GM15510 (cell line): Measurements from ENCODE around the gene PLA1A.

Source experiments
- POLR2A ChIP-seq: IDR thresholded peaks from 3 replicates; pipeline ENCODE4 v1.6.1; 2011; ENCODE audit warnings: borderline replicate concordance; ENCODE audit not compliant: insufficient read length; ENCODE audit errors: extremely low read depth

PLA1A gene

GRCh38 chr3:119597548-119598288, at the start of gene PLA1A:
Gene PLA1A (plus strand): TSS chr3:119597885. CDS start chr3:119597914, 29 bp downstream.
- peak; percentile 28 for TF ChIP-seq POLR2A

DNA sequence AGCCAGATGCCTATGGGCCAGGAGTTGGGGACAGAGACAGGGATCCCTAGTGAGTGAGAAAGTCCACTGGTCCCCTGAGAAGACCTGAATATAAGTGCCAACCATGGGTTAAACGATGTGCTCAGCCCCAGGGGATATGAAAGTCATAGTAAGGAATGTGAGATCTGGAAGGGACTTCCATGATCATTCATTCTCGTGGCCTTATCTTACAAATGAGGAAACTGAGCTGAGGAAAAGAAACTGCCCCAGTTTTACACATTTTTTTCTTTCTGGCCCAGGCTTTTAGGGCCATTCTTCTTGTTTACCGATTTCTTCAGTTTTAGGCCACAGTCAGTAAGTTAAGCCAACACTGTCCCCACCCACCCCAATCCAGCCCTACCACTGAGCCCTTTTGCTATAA, 49.3 kb upstream of the PLA1A start:
- TF ChIP-seq POLR2A = no peak

- no peak for TF ChIP-seq POLR2A
Observed at GRCh38 chr3:119550192-119550910, 47.3 kb upstream of the PLA1A start.

- no peak for TF ChIP-seq POLR2A
Observed at GRCh38 chr3:119551598-119551997, 46.1 kb upstream of the PLA1A start.

GRCh38 chr3:119553823-119554415, 43.8 kb upstream of the PLA1A start:
- no peak for TF ChIP-seq POLR2A

DNA sequence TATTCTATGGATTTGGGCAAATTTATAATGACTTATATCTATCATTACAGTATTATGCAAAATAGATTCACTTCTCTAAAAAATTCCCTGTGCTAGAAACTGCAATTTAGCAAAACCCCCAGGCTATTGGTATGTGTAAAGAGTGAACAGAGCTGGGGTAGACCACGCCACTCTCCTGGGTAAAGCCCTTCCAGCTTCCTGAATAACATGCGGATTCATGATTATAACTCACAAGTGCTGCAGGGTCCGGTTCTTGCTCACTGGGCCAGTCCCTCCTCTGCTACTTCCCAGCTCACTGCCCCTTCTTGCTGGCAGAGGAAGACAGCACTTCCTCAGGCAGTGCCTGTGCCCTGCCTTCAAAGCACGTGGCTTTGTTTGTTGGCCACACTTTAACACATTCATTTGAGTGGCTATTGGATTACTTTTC, 42.4 kb upstream of the PLA1A start:
- no peak for TF ChIP-seq POLR2A

GRCh38 chr3:119555929-119556328, 41.8 kb upstream of the PLA1A start:
- TF ChIP-seq POLR2A = peak; percentile 1

DNA sequence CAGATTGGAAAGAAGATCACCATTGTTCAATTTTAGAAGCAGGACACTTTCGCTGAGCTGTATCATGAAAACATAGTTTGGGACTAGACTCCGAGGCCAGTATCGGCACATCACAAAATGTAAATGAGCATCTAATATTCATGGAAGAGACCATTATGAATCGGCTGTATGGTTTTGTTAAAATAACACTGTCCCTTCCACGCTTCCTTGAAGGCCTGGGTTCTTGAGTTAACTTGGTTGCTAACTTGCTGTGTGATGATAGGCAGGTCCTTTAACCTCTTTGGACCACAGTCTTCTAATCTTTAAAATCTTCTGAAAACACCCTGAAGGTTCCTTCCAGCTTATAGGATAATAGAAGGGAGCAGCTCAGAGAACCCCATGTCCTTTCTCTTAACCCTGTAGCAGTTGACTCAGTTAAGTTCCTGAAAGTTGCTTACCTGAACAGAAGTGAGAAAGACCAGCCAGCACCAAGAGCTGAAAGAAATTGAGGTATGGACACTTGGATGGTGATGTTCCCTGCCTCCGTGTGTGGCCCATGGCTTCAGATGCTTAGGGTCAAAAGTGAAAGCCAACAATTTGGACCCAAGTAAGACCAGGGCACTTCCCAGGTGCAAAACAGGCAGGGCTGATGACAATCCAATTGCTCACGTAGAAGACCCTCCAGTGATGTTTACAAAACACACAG, 40.4 kb upstream of the PLA1A start:
- no peak for TF ChIP-seq POLR2A

DNA sequence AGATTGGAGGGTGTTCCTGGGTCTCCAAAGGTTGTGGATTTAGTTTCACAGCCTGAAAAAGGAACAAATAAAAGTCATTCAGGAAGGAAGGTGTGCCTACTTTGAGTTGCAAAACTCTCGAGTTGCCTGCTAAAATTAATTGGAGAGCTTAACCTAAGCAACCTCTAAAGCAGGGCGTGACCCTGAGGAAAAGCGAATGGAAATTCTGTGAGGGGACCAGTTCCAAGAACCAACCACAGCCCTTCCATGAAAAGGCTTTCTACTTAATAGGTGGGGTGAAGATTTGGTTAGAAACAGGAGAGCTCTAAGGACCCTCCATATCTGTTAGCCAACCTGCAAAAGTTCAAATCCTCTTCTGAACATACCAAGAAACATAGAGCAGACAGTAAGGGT, 39.8 kb upstream of the PLA1A start:
- TF ChIP-seq POLR2A = no peak

DNA sequence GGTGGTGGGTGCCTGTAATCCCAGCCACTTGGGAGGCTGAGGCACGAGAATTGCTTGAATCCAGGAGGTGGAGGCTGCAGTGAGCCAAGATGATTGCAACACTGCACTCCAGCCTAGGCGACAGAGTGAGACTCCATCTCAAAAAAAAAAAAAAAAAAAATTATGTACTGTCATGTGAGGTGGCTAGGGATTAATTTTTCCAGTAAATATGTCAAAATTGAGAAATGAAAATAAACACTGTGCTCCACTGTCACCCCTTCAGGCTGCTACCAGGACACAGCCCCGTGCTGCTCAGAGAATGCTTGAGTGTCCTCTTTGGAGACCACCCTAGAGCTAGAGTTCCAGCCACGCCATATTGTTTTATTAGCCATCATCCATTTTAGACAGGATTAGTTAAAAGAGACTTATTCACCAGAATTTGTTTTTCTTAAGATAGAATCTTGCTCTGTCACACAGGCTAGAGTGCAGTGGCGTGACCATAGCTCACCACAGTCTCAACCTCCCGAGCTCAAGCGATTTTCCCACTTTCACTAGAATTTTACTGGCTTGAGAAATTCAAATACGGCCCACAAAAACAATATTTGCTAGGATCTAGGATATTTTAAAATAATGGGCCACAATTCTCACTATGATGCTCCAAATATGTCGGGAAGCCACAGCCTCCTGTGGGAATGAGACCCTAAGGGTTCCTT, 38.9 kb upstream of the PLA1A start:
- no peak for TF ChIP-seq POLR2A

DNA sequence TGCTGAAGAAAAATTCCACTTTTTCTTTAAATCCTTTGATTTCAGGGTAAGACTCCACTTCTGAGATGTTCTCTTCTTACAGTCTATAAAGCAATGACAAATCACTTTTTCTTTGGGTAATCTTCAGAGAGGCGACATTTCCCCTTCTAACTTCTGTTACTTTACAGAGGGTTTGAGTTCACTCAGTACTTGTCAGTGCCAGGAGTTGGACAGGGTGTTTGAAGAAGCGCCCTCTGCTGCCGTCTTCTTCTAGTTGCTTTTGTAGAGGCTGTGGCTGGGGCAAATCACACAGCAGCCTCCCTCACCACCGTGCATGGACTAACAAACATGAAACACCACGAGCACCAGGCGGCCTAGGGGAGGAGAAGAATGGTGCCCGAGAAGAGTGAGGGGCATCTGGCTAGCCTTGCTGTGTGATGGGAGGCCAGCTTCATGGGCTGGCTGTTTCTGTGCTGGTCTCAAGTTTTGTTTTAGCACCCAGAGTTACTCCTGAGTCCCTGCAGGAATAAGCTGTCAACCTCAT, 38.2 kb upstream of the PLA1A start, which contains the start of gene CD80:
Gene CD80 (minus strand): TSS at position 174 of the 523 bp plus-strand sequence. CDS start 1,886 bp downstream, outside the sequence.
- TF ChIP-seq POLR2A = peak; percentile 31

DNA sequence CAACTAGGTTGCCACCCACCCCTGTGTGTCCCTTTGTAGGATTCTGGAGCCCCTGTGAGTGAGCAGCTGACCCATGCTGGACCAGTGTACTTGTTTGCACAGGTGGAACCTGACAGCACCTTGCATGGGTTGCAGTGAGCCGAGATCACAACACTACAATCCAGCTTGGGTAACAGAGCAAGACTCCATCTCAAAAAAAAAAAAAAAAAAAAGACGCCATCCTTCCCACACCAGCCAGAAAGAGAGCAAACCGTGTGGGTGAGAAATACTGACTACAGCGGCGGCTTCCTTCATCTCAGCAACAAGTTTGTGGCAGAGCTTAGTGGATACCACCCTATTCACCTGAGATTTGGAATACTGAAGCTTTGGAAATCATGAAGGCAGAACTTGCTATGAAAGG, 37.5 kb upstream of the PLA1A start:
- no peak for TF ChIP-seq POLR2A

- peak; percentile 52 for TF ChIP-seq POLR2A
Observed at GRCh38 chr3:119562307-119562961, 35.3 kb upstream of the PLA1A start.

DNA sequence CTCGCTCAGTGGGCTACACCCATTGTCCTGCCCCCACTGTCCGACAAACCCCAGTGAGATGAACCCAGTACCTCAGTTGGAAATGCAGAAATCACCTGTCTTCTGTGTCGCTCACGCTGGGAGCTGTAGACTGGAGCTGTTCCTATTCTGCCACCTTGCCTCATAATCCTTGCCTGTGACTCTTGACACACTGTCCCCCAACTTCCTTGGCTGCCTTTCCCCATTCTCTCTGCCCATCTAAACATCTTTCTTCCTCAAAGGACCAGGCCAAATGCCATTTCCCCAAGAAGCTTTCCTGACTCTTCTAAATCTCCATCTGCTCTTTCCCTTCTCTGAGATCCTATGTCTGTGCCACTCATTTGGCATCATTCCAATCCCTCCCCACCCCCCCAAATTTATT, 28.5 kb upstream of the PLA1A start:
- no peak for TF ChIP-seq POLR2A
